K562 (cell line): ENCODE results near the gene MLLT6. TPM values are rescaled to one million over a fixed set of nuclear protein-coding genes. Genes with fewer than 3 reads are reported as not detected.

Experiments
- ATAC-seq: fragments of 200-7000 bp; cut with Tn5 transposase; 3 replicates; pipeline ENCODE4 v1.9.1; 2020; ENCODE audit warnings: moderate library complexity
- BruUV-seq: library from RNA; stranded (reverse); fragments of 400-500 nt; replicated peaks from 2 replicates; lab custom pipeline; 2021; lab: Mats Ljungman, UMichigan
- CTCF ChIA-PET: fragments of 300-600 bp; formaldehyde crosslinking; extraction: SDS; loops from one replicate; lab custom pipeline; 2021; ENCODE audit warnings: low intra/inter-chr PET ratio; lab: Yijun Ruan, JAX
- POLR2A ChIA-PET: fragments of 300-600, 350-650 bp; sonication (Branson Sonifier 250); formaldehyde crosslinking; extraction: SDS; loops from one replicate; lab custom pipeline; 2021; ENCODE audit warnings: antibody characterized with exemption, inconsistent platforms; lab: Yijun Ruan, JAX
- DNase-seq, 4 experiments: peaks; one replicate each; pipeline versions ENCODE4 v3.0.0 to v3.0.0-alpha.2; 2011 to 2018; ENCODE audit warnings: low spot score in 3 of 4, mixed read lengths in 3 of 4; ENCODE audit errors: extremely low read depth in 1 of 4
- FAIRE-seq: peaks from 2 replicates; lab custom pipeline; 2011; peaks lifted over from hg19 to GRCh38; lab: Jason Lieb, UNC
- H2AFZ ChIP-seq: 2 replicates; pipeline ENCODE4 v1.6.0; 2011; ENCODE audit warnings: low read depth, low read length, control low read depth, inconsistent platforms
- H3K27ac ChIP-seq: fragments of 200-600 bp; 3 replicates; pipeline ENCODE4 v1.8.0; 2011; ENCODE audit warnings: low read depth, mild to moderate bottlenecking, control low read depth, inconsistent platforms, low read length, moderate library complexity, mixed read lengths; ENCODE audit errors: extremely low read depth
- H3K27me3 ChIP-seq, 2 experiments: fragments of 300-600 bp in 1 of 2; 2 replicates in 1 of 2; 3 replicates in 1 of 2; pipeline versions ENCODE4 v1.6.0 to v1.8.0; 2011; ENCODE audit warnings: inconsistent platforms in 2 of 2, low read length in 2 of 2, mild to moderate bottlenecking in 1 of 2, mixed read lengths in 1 of 2, moderate library complexity in 1 of 2; ENCODE audit not compliant: control insufficient read depth in 2 of 2, insufficient read depth in 2 of 2
- H3K36me3 ChIP-seq: fragments of 300-600 bp; 3 replicates; pipeline ENCODE4 v1.8.0; 2011; ENCODE audit warnings: mild to moderate bottlenecking, low read length, inconsistent platforms; ENCODE audit not compliant: control insufficient read depth, insufficient read depth
- H3K4me1 ChIP-seq, 2 experiments: fragments of 200-600 bp in 1 of 2; replicated peaks in 1 of 2; 2 replicates in 1 of 2; 3 replicates in 1 of 2; pipeline versions ENCODE4 v1.5.1 to v1.8.0; 2011; ENCODE audit warnings: inconsistent platforms in 2 of 2, low read length in 2 of 2, mild to moderate bottlenecking in 1 of 2, mixed read lengths in 1 of 2, moderate library complexity in 1 of 2; ENCODE audit not compliant: control insufficient read depth in 2 of 2, insufficient read depth in 2 of 2
- H3K4me2 ChIP-seq: 2 replicates; pipeline ENCODE4 v1.6.1; 2011; ENCODE audit warnings: low read length, control low read depth, inconsistent platforms, mixed read lengths; ENCODE audit not compliant: insufficient read depth
- H3K4me3 ChIP-seq: fragments of 200-600 bp; sonication (generic), shearing (Covaris generic); 2 replicates; pipeline ENCODE4 v1.5.1; 2016; ENCODE audit warnings: control low read depth, inconsistent platforms
- H3K79me2 ChIP-seq: fragments of 200-600 bp; 3 replicates; pipeline ENCODE4 v1.8.0; 2011; ENCODE audit warnings: low read length, inconsistent platforms; ENCODE audit not compliant: control insufficient read depth, insufficient read depth
- H3K9ac ChIP-seq, 2 experiments: 2 replicates each; pipeline versions ENCODE4 v1.6.0 to v1.6.1; 2011; ENCODE audit warnings: low read depth in 2 of 2, low read length in 2 of 2, control low read depth in 1 of 2, inconsistent platforms in 1 of 2, mild to moderate bottlenecking in 1 of 2, mixed read lengths in 1 of 2; ENCODE audit not compliant: insufficient read depth in 1 of 2
- H3K9me1 ChIP-seq: one replicate; pipeline ENCODE4 v1.6.0; 2011; ENCODE audit warnings: inconsistent platforms, mild to moderate bottlenecking, low read length, moderate library complexity; ENCODE audit not compliant: control insufficient read depth, insufficient read depth
- H3K9me3 ChIP-seq: replicated peaks from 2 replicates; pipeline ENCODE4 v1.5.1; 2011; ENCODE audit warnings: low read depth, low read length, inconsistent platforms; ENCODE audit not compliant: control insufficient read depth, insufficient read depth
- H4K20me1 ChIP-seq: replicated peaks from 2 replicates; pipeline ENCODE4 v1.6.1; 2011; ENCODE audit warnings: low read length, inconsistent platforms, mixed read lengths; ENCODE audit not compliant: control insufficient read depth, insufficient read depth
- CCAR2 ChIP-seq: fragments of 200-400 bp; formaldehyde crosslinking; IDR thresholded peaks from 2 replicates; pipeline ENCODE4 v1.6.1; 2017; ENCODE audit warnings: mild to moderate bottlenecking, low read depth, low read length
- CREB3L1 ChIP-seq: fragments of 450-650 bp; IDR thresholded peaks from 2 replicates; pipeline ENCODE4 v1.6.1; 2014; ENCODE audit warnings: low read depth, mild to moderate bottlenecking, moderate library complexity, borderline replicate concordance
- KLF16 ChIP-seq: IDR thresholded peaks from 2 replicates; pipeline ENCODE4 v1.6.1; 2016; ENCODE audit warnings: antibody characterized with exemption
- MCM2 ChIP-seq: fragments of 450-650 bp; IDR thresholded peaks from 2 replicates; pipeline ENCODE4 v1.6.1; 2017; ENCODE audit warnings: low read depth, mild to moderate bottlenecking
- ZBTB7A ChIP-seq: IDR thresholded peaks from 2 replicates; pipeline ENCODE4 v1.6.1; 2011; ENCODE audit warnings: low read depth, mild to moderate bottlenecking, low read length, moderate library complexity, borderline replicate concordance; ENCODE audit not compliant: control insufficient read depth
- ZNF121 ChIP-seq: sonication (generic); formaldehyde crosslinking; conservative IDR thresholded peaks from 2 replicates; pipeline ENCODE4 v1.8.0; 2022; ENCODE audit warnings: missing genetic modification reagents
- WGBS: fragments of 100-300 bp; shearing (Covaris generic); methylation state at CpG from one replicate; pipeline ENCODE4 v1.1.6; 2016; ENCODE audit warnings: low coverage, mixed read lengths; ENCODE audit not compliant: insufficient coverage; ENCODE audit errors: missing lambda C conversion rate; 5-methylcytosine and 5-hydroxymethylcytosine counted together
- in situ Hi-C: fragments of 300-500 bp; cut with MboI; formaldehyde crosslinking; loops from 4 replicates; pipeline ENCODE4 v1.15.0; 2018; ENCODE audit warnings: inconsistent platforms, mixed read lengths
- intact Hi-C: fragments of 100-400 bp; cut with micrococcal nuclease; formaldehyde crosslinking; loops from 2 replicates; pipeline ENCODE4 v1.14.2; 2022
- polyA plus RNA-seq, 8 experiments: library from polyadenylated mRNA; depleted of rRNA in 4 of 8; stranded (reverse) in 5 of 8; unstranded in 3 of 8; fragments of >200 nt; fragmentation: Nextera tagmentation in 2 of 8; fragmentation: Illumina TruSeq in 1 of 8; extraction: Ambion mirVana in 2 of 8; extraction: Trizol in 1 of 8; gene quantifications; 2 replicates each; pipeline versions ENCODE4 v1.2.1 to v1.2.3, GENCODE V29; 2011 to 2014; ENCODE audit warnings: inconsistent platforms in 1 of 8, missing spikeins in 1 of 8
- total RNA-seq, 7 experiments: library from RNA; depleted of rRNA in 6 of 7; stranded (reverse); fragments of >200 nt in 6 of 7; fragmentation: Illumina TruSeq in 2 of 7; extraction: Trizol in 2 of 7; gene quantifications; 2 replicates each; pipeline versions ENCODE4 v1.2.1 to v1.2.3, GENCODE V29; 2011 to 2021; ENCODE audit warnings: low replicate concordance in 1 of 7

Gene MLLT6
- total and polyA plus RNA-seq, 9 of the 15 experiments (the other 6 are each of a cell fraction or from before 2014, with no cell fraction given): 3.1 to 71.7 (median 30.0) TPM

- ATAC-seq (no peak), DNase-seq (no peak), FAIRE-seq (no peak)
- H3K9me3 ChIP-seq: no peaks in the 10 kb centered on the region
- H3K4me3 ChIP-seq: no peak overlapping the region
- no peaks in the 10 kb centered on the region for H4K20me1 ChIP-seq
- ChIA-PET CTCF (interaction anchor here (0.7 to 2.1 kb wide), 6 partner anchors 61 to 176 kb away, joined by 3 to 19 read pairs (median 6); no protein-coding TSS in a partner anchor), POLR2A (interaction anchor here (0.5 to 1.3 kb wide), 6 partner anchors 10 to 263 kb away, joined by 3 to 5 read pairs (median 4); no protein-coding TSS in a partner anchor)
- H3K9ac ChIP-seq: no peak overlapping the region
- H2AFZ ChIP-seq: no peak overlapping the region
- no peak overlapping the region for H3K4me2 ChIP-seq
- in situ Hi-C loops (no loop called here), intact Hi-C loops (loop anchor here (1.0 to 5.0 kb wide), 3 partner anchors 85 to 315 kb away; partner anchors contain the start of gene SOCS7)
- no peaks in the 10 kb centered on the region for H3K9me1 ChIP-seq
- WGBS: 0% methylated on average over 2 of the region's 2 CpGs
- peaks cover 0 to 12% of the 10 kb centered on the region in 2 experiments; a peak in 3 of 5 replicates for H3K4me1 ChIP-seq
- no peaks in the 10 kb centered on the region for H3K79me2 ChIP-seq
- peaks cover 9 to 18% of the 10 kb centered on the region in 2 experiments; a peak in 4 of 5 replicates for H3K27me3 ChIP-seq
- no peak overlapping the region for H3K27ac ChIP-seq
- no peaks in the 10 kb centered on the region for H3K36me3 ChIP-seq
- BruUV-seq: no TSS peak
- TF ChIP-seq CREB3L1: no peak
- 0 out of 2 replicates have a peak, but pooled peaks have one; percentile 1 for TF ChIP-seq KLF16
- no peak for TF ChIP-seq MCM2
Observed at GRCh38 chr17:38667787-38668122, 37.3 kb upstream of the MLLT6 start.

GRCh38 chr17:38669520-38669919 is 35.6 kb upstream of the MLLT6 start:
- Histone ChIP-seq H3K79me2 (no peaks in the 10 kb centered on the region; the same call in 2 of the 3 replicates), H3K36me3 (no peaks in the 10 kb centered on the region), H3K4me2 (no peak overlapping the region), H2AFZ (no peak overlapping the region), H3K4me3 (no peak overlapping the region), H3K4me1 (peaks cover 2 to 24% of the 10 kb centered on the region in 2 experiments; a peak in 4 of 5 replicates), H3K9me3 (no peaks in the 10 kb centered on the region), H3K27ac (no peak overlapping the region), H3K9me1 (no peaks in the 10 kb centered on the region), H4K20me1 (no peaks in the 10 kb centered on the region), H3K9ac (no peak overlapping the region), H3K27me3 (peaks cover 9 to 18% of the 10 kb centered on the region in 2 experiments; a peak in 4 of 5 replicates)
- FAIRE-seq (no peak), ATAC-seq (no peak), DNase-seq (peak in 1 of 4 experiments; percentile 1)
- intact Hi-C loops (loop anchor here (5.0 kb wide), 2 partner anchors 87 to 317 kb away; partner anchors contain the start of gene SOCS7), in situ Hi-C loops (no loop called here)
- POLR2A ChIA-PET: no interaction called here
- WGBS: 2% methylated on average over 6 of the region's 6 CpGs
- CTCF ChIA-PET: no interaction called here
- TF ChIP-seq ZNF121 (no peak), ZBTB7A (0 out of 2 replicates have a peak, but pooled peaks have one; percentile 22), CCAR2 (no peak)
- no TSS peak for BruUV-seq
